SK-N-SH (cell line): ENCODE measurements around the gene ATG7.

Source experiments
- FOXM1 ChIP-seq: IDR thresholded peaks from 2 replicates; pipeline ENCODE4 v1.4.0; 2012; ENCODE audit warnings: low read depth, mild to moderate bottlenecking
- GABPA ChIP-seq: IDR thresholded peaks from 2 replicates; pipeline ENCODE4 v1.4.0; 2012; ENCODE audit warnings: low read depth, mild to moderate bottlenecking
- MXI1 ChIP-seq: IDR thresholded peaks from 2 replicates; pipeline ENCODE4 v1.6.1; 2012; ENCODE audit warnings: mild to moderate bottlenecking, low read depth, low read length, improper control_type of control experiment
- POLR2AphosphoS5 ChIP-seq: IDR thresholded peaks from 2 replicates; pipeline ENCODE4 v1.6.1; 2012; ENCODE audit warnings: low read depth, low read length
- RXRA ChIP-seq: IDR thresholded peaks from 2 replicates; pipeline ENCODE4 v1.4.0; 2012; ENCODE audit warnings: low read depth, mild to moderate bottlenecking, borderline replicate concordance
- TF ChIP-seq, protein P1 (sequence below): IDR thresholded peaks from 2 replicates; pipeline ENCODE4 v1.4.0; 2012; ENCODE audit warnings: low read depth
- TF ChIP-seq, protein P2 (sequence below): fragments of 200-600 bp; sonication (generic); IDR thresholded peaks from 2 replicates; pipeline ENCODE4 v1.6.1; 2017; ENCODE audit warnings: antibody characterized with exemption, mild to moderate bottlenecking, moderate library complexity
- TF ChIP-seq, protein P3 (sequence below): fragments of 150-350 bp; IDR thresholded peaks from 2 replicates; pipeline ENCODE4 v1.6.1; 2017; ENCODE audit warnings: antibody characterized with exemption, low read length, low read depth, borderline replicate concordance

DNA sequence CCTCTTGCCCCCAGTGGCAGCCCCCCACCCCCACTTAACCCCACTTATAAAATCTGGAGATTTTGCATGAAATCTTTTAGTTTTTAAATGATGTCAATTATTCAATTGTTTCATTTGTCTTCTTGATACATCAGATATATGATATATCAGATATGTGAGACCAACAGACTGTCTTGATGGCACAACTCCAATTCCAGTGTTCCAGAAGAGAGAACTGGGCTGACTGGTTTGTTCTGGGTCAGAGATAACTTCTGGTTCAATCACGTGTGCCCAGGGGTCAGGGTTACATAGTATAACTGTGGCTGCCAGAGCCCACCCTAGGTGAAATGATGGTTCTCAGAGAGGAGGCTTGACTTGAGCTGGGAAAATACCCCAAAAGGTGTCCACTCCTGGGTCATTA lies 32.4 kb upstream of the ATG7 start:
- TF ChIP-seq, protein P1, sequence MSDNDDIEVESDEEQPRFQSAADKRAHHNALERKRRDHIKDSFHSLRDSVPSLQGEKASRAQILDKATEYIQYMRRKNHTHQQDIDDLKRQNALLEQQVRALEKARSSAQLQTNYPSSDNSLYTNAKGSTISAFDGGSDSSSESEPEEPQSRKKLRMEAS: no peak
- TF ChIP-seq, protein P2, sequence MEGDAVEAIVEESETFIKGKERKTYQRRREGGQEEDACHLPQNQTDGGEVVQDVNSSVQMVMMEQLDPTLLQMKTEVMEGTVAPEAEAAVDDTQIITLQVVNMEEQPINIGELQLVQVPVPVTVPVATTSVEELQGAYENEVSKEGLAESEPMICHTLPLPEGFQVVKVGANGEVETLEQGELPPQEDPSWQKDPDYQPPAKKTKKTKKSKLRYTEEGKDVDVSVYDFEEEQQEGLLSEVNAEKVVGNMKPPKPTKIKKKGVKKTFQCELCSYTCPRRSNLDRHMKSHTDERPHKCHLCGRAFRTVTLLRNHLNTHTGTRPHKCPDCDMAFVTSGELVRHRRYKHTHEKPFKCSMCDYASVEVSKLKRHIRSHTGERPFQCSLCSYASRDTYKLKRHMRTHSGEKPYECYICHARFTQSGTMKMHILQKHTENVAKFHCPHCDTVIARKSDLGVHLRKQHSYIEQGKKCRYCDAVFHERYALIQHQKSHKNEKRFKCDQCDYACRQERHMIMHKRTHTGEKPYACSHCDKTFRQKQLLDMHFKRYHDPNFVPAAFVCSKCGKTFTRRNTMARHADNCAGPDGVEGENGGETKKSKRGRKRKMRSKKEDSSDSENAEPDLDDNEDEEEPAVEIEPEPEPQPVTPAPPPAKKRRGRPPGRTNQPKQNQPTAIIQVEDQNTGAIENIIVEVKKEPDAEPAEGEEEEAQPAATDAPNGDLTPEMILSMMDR: no peak
- TF ChIP-seq, protein P3, sequence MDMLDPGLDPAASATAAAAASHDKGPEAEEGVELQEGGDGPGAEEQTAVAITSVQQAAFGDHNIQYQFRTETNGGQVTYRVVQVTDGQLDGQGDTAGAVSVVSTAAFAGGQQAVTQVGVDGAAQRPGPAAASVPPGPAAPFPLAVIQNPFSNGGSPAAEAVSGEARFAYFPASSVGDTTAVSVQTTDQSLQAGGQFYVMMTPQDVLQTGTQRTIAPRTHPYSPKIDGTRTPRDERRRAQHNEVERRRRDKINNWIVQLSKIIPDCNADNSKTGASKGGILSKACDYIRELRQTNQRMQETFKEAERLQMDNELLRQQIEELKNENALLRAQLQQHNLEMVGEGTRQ: no peak
- TF ChIP-seq GABPA: no peak
- TF ChIP-seq FOXM1: no peak
- no peak for TF ChIP-seq RXRA
- no peak for TF ChIP-seq MXI1
- TF ChIP-seq POLR2AphosphoS5: no peak
